GM12878 (cell line): Measurements from ENCODE around the gene FBXW7. TPM values are rescaled to one million over a fixed set of nuclear protein-coding genes. Genes with fewer than 3 reads are reported as not detected.

Source experiments
- ATAC-seq: fragments of 200-7000 bp; cut with Tn5 transposase; 3 replicates; pipeline ENCODE4 v1.9.1; 2020; ENCODE audit warnings: mild to moderate bottlenecking, moderate library complexity
- BruUV-seq: library from RNA; stranded (reverse); fragments of 400-500 nt; replicated peaks from 2 replicates; lab custom pipeline; 2021; lab: Mats Ljungman, UMichigan
- CTCF ChIA-PET: fragments of 300-600 bp; sonication (Branson Sonifier 250); formaldehyde crosslinking; extraction: SDS; loops from one replicate; lab custom pipeline; 2021; ENCODE audit warnings: inconsistent platforms; lab: Yijun Ruan, JAX
- POLR2A ChIA-PET: fragments of 350-600 bp; formaldehyde crosslinking; extraction: SDS; loops from one replicate; lab custom pipeline; 2021; ENCODE audit warnings: inconsistent platforms; lab: Charles Lee
- RAD21 ChIA-PET: fragments of 300-600 bp; sonication (Branson Sonifier 250); formaldehyde crosslinking; loops from one replicate; lab custom pipeline; 2023; ENCODE audit warnings: antibody characterized with exemption; ENCODE audit not compliant: unreplicated experiment; lab: Charles Lee
- SMC1A ChIA-PET: fragments of 300-600 bp; sonication (Branson Sonifier 250); formaldehyde crosslinking; loops from one replicate; lab custom pipeline; 2023; ENCODE audit not compliant: unreplicated experiment, uncharacterized antibody; lab: Charles Lee
- DNase-seq: peaks from one replicate; pipeline ENCODE4 v3.0.0-alpha.2; 2011; ENCODE audit warnings: low read depth, low spot score
- FAIRE-seq: peaks from 3 replicates; lab custom pipeline; 2011; peaks lifted over from hg19 to GRCh38; lab: Jason Lieb, UNC
- H2AFZ ChIP-seq: 2 replicates; pipeline ENCODE4 v1.6.0; 2011; ENCODE audit warnings: low read depth, low read length, control low read depth; ENCODE audit not compliant: control insufficient read depth
- H3K27ac ChIP-seq: 2 replicates; pipeline ENCODE4 v1.5.1; 2011; ENCODE audit warnings: control low read depth; ENCODE audit not compliant: control insufficient read depth, insufficient read depth
- H3K27me3 ChIP-seq, 2 experiments: replicated peaks in 1 of 2; 2 replicates each; pipeline versions ENCODE4 v1.6.0 to v1.6.1; 2011; ENCODE audit warnings: low read length in 1 of 2; ENCODE audit not compliant: control insufficient read depth in 2 of 2, insufficient read depth in 2 of 2
- H3K36me3 ChIP-seq, 2 experiments: 2 replicates each; pipeline ENCODE4 v1.5.1; 2011; ENCODE audit warnings: low read length in 1 of 2; ENCODE audit not compliant: control insufficient read depth in 2 of 2, insufficient read depth in 2 of 2
- H3K4me1 ChIP-seq: 2 replicates; pipeline ENCODE4 v1.6.1; 2011; ENCODE audit warnings: mild to moderate bottlenecking, low read length, moderate library complexity, mixed read lengths; ENCODE audit not compliant: control insufficient read depth, insufficient read depth
- H3K4me2 ChIP-seq: 2 replicates; pipeline ENCODE4 v1.6.0; 2011; ENCODE audit warnings: control low read depth; ENCODE audit not compliant: control insufficient read depth, insufficient read depth
- H3K4me3 ChIP-seq: fragments of 200-600 bp; sonication (generic); 2 replicates; pipeline ENCODE4 v1.5.1; 2016
- H3K79me2 ChIP-seq: 2 replicates; pipeline ENCODE4 v1.6.0; 2011; ENCODE audit warnings: low read length; ENCODE audit not compliant: control insufficient read depth, insufficient read depth
- H3K9ac ChIP-seq: 2 replicates; pipeline ENCODE4 v1.8.0; 2011; ENCODE audit warnings: low read length, control low read depth, mixed read lengths; ENCODE audit not compliant: control insufficient read depth, insufficient read depth
- H3K9me3 ChIP-seq: replicated peaks from 3 replicates; pipeline ENCODE4 v1.5.1; 2011; ENCODE audit warnings: mild to moderate bottlenecking, low read length; ENCODE audit not compliant: control insufficient read depth, insufficient read depth
- H4K20me1 ChIP-seq: 2 replicates; pipeline ENCODE4 v1.6.0; 2011; ENCODE audit not compliant: control insufficient read depth, insufficient read depth
- ATF3 ChIP-seq: IDR thresholded peaks from 2 replicates; pipeline ENCODE4 v1.6.1; 2011; ENCODE audit warnings: low read depth, mild to moderate bottlenecking, low read length, moderate library complexity, borderline replicate concordance; ENCODE audit errors: extremely low read depth
- CREB1 ChIP-seq: IDR thresholded peaks from 2 replicates; pipeline ENCODE4 v1.6.1; 2012; ENCODE audit warnings: low read depth, mild to moderate bottlenecking, inconsistent platforms
- ELK1 ChIP-seq: IDR thresholded peaks from 2 replicates; pipeline ENCODE4 v1.6.1; 2012; ENCODE audit warnings: low read depth, low read length, improper control_type of control experiment
- EZH2 ChIP-seq: IDR thresholded peaks from 2 replicates; pipeline ENCODE4 v1.6.1; 2012; ENCODE audit warnings: low read depth, mild to moderate bottlenecking, control low read depth, inconsistent platforms, low read length, borderline replicate concordance; ENCODE audit not compliant: control insufficient read depth
- KAT2A ChIP-seq: conservative IDR thresholded peaks from 2 replicates; pipeline ENCODE4 v1.6.1; 2011; ENCODE audit warnings: low read depth, low read length; ENCODE audit not compliant: control insufficient read depth
- NFYB ChIP-seq: IDR thresholded peaks from 2 replicates; pipeline ENCODE4 v1.6.1; 2011; ENCODE audit warnings: low read depth, mild to moderate bottlenecking, low read length, improper control_type of control experiment, moderate library complexity; ENCODE audit not compliant: insufficient read depth
- NKRF ChIP-seq: fragments of 450-650 bp; conservative IDR thresholded peaks from 2 replicates; pipeline ENCODE4 v1.6.1; 2017; ENCODE audit warnings: mild to moderate bottlenecking, moderate library complexity
- POLR2AphosphoS5 ChIP-seq: IDR thresholded peaks from 2 replicates; pipeline ENCODE4 v1.6.1; 2011; ENCODE audit warnings: mild to moderate bottlenecking, low read length, inconsistent platforms
- RAD51 ChIP-seq: fragments of 450-650 bp; IDR thresholded peaks from 2 replicates; pipeline ENCODE4 v1.6.1; 2016; ENCODE audit warnings: moderate library complexity, mild to moderate bottlenecking, inconsistent platforms
- YY1 ChIP-seq: IDR thresholded peaks from 2 replicates; pipeline ENCODE4 v1.6.1; 2011; ENCODE audit warnings: low read depth, mild to moderate bottlenecking, low read length
- ZBTB11 ChIP-seq: fragments of 450-650 bp; formaldehyde crosslinking; IDR thresholded peaks from 2 replicates; pipeline ENCODE4 v1.5.0; 2022; ENCODE audit warnings: mild to moderate bottlenecking, missing genetic modification characterization
- ZNF207 ChIP-seq: fragments of 450-650 bp; IDR thresholded peaks from 2 replicates; pipeline ENCODE4 v1.6.1; 2014; ENCODE audit warnings: antibody characterized with exemption, mild to moderate bottlenecking, borderline replicate concordance
- WGBS: methylation state at CpG from one replicate; pipeline ENCODE4 v1.1.6; 2016; ENCODE audit warnings: low lambda C conversion rate; ENCODE audit not compliant: insufficient replicate concordance, insufficient coverage; ENCODE audit errors: missing lambda C conversion rate; 5-methylcytosine and 5-hydroxymethylcytosine counted together
- in situ Hi-C: fragments of 300-500 bp; cut with MboI; formaldehyde crosslinking; loops from 9 replicates; pipeline ENCODE4 v1.14.3; 2018; ENCODE audit warnings: mixed read lengths
- intact Hi-C: fragments of 100-400 bp; cut with micrococcal nuclease; formaldehyde crosslinking; loops from one replicate; pipeline ENCODE4 v1.14.2; 2022; ENCODE audit not compliant: unreplicated experiment
- polyA plus RNA-seq, 11 experiments: library from polyadenylated mRNA; depleted of rRNA in 4 of 11; unstranded in 6 of 11; stranded (reverse) in 5 of 11; fragments of >200 nt; fragmentation: Nextera tagmentation in 4 of 11; fragmentation: Illumina TruSeq in 1 of 11; extraction: Ambion mirVana in 4 of 11; extraction: Trizol in 1 of 11; gene quantifications; 1 replicate in 1 of 11; 2 replicates in 10 of 11; pipeline versions ENCODE4 v1.2.1 to v1.2.3, GENCODE V29; 2011 to 2016; ENCODE audit warnings: inconsistent platforms in 2 of 11, missing spikeins in 2 of 11, low read depth in 1 of 11
- total RNA-seq, 4 experiments: library from RNA; depleted of rRNA in 3 of 4; stranded (reverse); fragments of >200 nt in 3 of 4; fragmentation: Illumina TruSeq in 1 of 4; extraction: Trizol in 1 of 4; gene quantifications; 2 replicates each; pipeline versions ENCODE4 v1.2.1 to v1.2.3, GENCODE V29; 2013 to 2021

FBXW7 gene
- total and polyA plus RNA-seq, 10 of the 15 experiments (the other 5 are each of a cell fraction or from before 2014, with no cell fraction given) = 35.8 to 118 (median 47.2) TPM

- TF ChIP-seq NKRF (no peak), KAT2A (no peak), ZNF207 (no peak)
These were observed 35.9 kb upstream of the FBXW7 start (continued) for GRCh38 chr4:152571770-152572169.

- in situ Hi-C loops = no loop called here
- H3K9ac ChIP-seq = no peak overlapping the region
- WGBS = 100% methylated on average over 1 of the region's 1 CpG
- H2AFZ ChIP-seq = no peak overlapping the region
- ChIA-PET POLR2A (interaction anchor here (0.7 to 2.5 kb wide), 2 partner anchors 10 to 12 kb away, joined by 3 to 10 read pairs; no protein-coding TSS in a partner anchor), SMC1A (interaction anchor here (1.2 to 1.6 kb wide), 5 partner anchors 9 to 69 kb away, joined by 3 to 6 read pairs (median 4); no protein-coding TSS in a partner anchor), RAD21 (interaction anchor here (1.0 to 1.7 kb wide), 4 partner anchors 9 to 70 kb away, joined by 3 to 7 read pairs (median 4); no protein-coding TSS in a partner anchor), CTCF (interaction anchor here (0.8 to 1.4 kb wide), 5 partner anchors 10 to 70 kb away, joined by 3 read pairs; no protein-coding TSS in a partner anchor)
- DNase-seq (no peak), ATAC-seq (no peak), FAIRE-seq (no peak)
- no peaks in the 10 kb centered on the region for H3K27me3 ChIP-seq
- no peaks in the 10 kb centered on the region for H4K20me1 ChIP-seq
- no peaks in the 10 kb centered on the region for H3K79me2 ChIP-seq
- H3K9me3 ChIP-seq = no peaks in the 10 kb centered on the region; the same call in 2 of the 3 replicates
- no peak overlapping the region for H3K27ac ChIP-seq
- intact Hi-C loops = no loop called here
- no TSS peak for BruUV-seq
- peaks cover 4% of the 10 kb centered on the region; the same call in 1 of the 2 replicates for H3K4me1 ChIP-seq
- no peak overlapping the region for H3K4me3 ChIP-seq
- no peaks in the 10 kb centered on the region for H3K36me3 ChIP-seq
- H3K4me2 ChIP-seq = no peak overlapping the region
- no peak for TF ChIP-seq ZNF207
- TF ChIP-seq POLR2AphosphoS5 = no peak
- TF ChIP-seq RAD51 = no peak
- TF ChIP-seq ELK1 = no peak
- TF ChIP-seq YY1 = no peak
- TF ChIP-seq CREB1 = no peak
- TF ChIP-seq EZH2 = no peak
- TF ChIP-seq ZBTB11 (CRISPR knock-in tag) = no peak
- no peak for TF ChIP-seq ATF3
- no peak for TF ChIP-seq NFYB
These were observed 35.4 kb upstream of the FBXW7 start for GRCh38 chr4:152571296-152571695.
